Neuron (in vitro differentiated cells): ENCODE data around the gene PAPSS2.
A peak's percentile ranks its signal among the peaks of the same experiment; 100 is the strongest.

ENCODE experiments used
- H2AFZ ChIP-seq: one replicate; pipeline ENCODE4 v1.6.1; 2013; ENCODE audit warnings: low read depth, mild to moderate bottlenecking, inconsistent platforms, low read length, moderate library complexity
- H3K27me3 ChIP-seq: one replicate; pipeline ENCODE4 v1.6.1; 2013; ENCODE audit warnings: low read length; ENCODE audit not compliant: insufficient read depth
- H3K36me3 ChIP-seq: one replicate; pipeline ENCODE4 v1.6.1; 2013; ENCODE audit warnings: low read length; ENCODE audit not compliant: insufficient read depth
- H3K4me1 ChIP-seq: one replicate; pipeline ENCODE4 v1.6.1; 2013; ENCODE audit warnings: low read length; ENCODE audit not compliant: insufficient read depth
- H3K4me3 ChIP-seq: 2 replicates; pipeline ENCODE4 v1.5.1; 2013; ENCODE audit warnings: mild to moderate bottlenecking, low read length, moderate library complexity
- H3K9me3 ChIP-seq: one replicate; pipeline ENCODE4 v1.6.1; 2013; ENCODE audit warnings: low read length

Gene PAPSS2

GRCh38 chr10:87650838-87651589, 8.7 kb upstream of the PAPSS2 start:
- Histone ChIP-seq H3K4me3 (no peak overlapping the region), H2AFZ (no peak overlapping the region)

GRCh38 chr10:87651801-87652200, 7.9 kb upstream of the PAPSS2 start:
- no peak overlapping the region for H3K4me3 ChIP-seq
- no peaks in the 10 kb centered on the region for H3K36me3 ChIP-seq
- no peaks in the 10 kb centered on the region for H3K27me3 ChIP-seq

More at GRCh38 chr10:87650838-87651589, 8.7 kb upstream of the PAPSS2 start:
- H3K36me3 ChIP-seq = no peaks in the 10 kb centered on the region
- H3K27me3 ChIP-seq = no peaks in the 10 kb centered on the region
- no peaks in the 10 kb centered on the region for H3K4me1 ChIP-seq
- no peaks in the 10 kb centered on the region for H3K9me3 ChIP-seq

GRCh38 chr10:87652261-87652660, 7.4 kb upstream of the PAPSS2 start:
- Histone ChIP-seq H3K4me3 (no peak overlapping the region), H3K36me3 (no peaks in the 10 kb centered on the region), H3K4me1 (no peaks in the 10 kb centered on the region), H2AFZ (no peak overlapping the region), H3K9me3 (no peaks in the 10 kb centered on the region), H3K27me3 (no peaks in the 10 kb centered on the region)

More at GRCh38 chr10:87651801-87652200, 7.9 kb upstream of the PAPSS2 start:
- Histone ChIP-seq H2AFZ (no peak overlapping the region), H3K9me3 (no peaks in the 10 kb centered on the region), H3K4me1 (no peaks in the 10 kb centered on the region)

GRCh38 chr10:87654212-87654611, 5.5 kb upstream of the PAPSS2 start:
- Histone ChIP-seq H3K36me3 (no peaks in the 10 kb centered on the region), H3K4me3 (no peak overlapping the region), H3K4me1 (no peaks in the 10 kb centered on the region), H3K27me3 (peaks cover 11% of the 10 kb centered on the region), H2AFZ (no peak overlapping the region), H3K9me3 (no peaks in the 10 kb centered on the region)

GRCh38 chr10:87656431-87657072, 3.1 kb upstream of the PAPSS2 start:
- H3K36me3 ChIP-seq = no peaks in the 10 kb centered on the region
- H3K4me3 ChIP-seq = no peak overlapping the region
- H3K9me3 ChIP-seq = no peaks in the 10 kb centered on the region
- peaks cover 5% of the 10 kb centered on the region for H3K4me1 ChIP-seq
- H2AFZ ChIP-seq = no peak overlapping the region
- H3K27me3 ChIP-seq = peaks cover 26% of the 10 kb centered on the region

- Histone ChIP-seq H3K4me3 (no peak overlapping the region), H3K36me3 (no peaks in the 10 kb centered on the region), H3K27me3 (peaks cover 30% of the 10 kb centered on the region), H2AFZ (no peak overlapping the region), H3K4me1 (peaks cover 5% of the 10 kb centered on the region), H3K9me3 (no peaks in the 10 kb centered on the region)
Measured at GRCh38 chr10:87657371-87657770, 2.3 kb upstream of the PAPSS2 start.

GRCh38 chr10:87658321-87658795, 1.3 kb upstream of the PAPSS2 start:
- H3K4me3 ChIP-seq = no peak overlapping the region
- no peaks in the 10 kb centered on the region for H3K9me3 ChIP-seq
- peaks cover 30% of the 10 kb centered on the region for H3K27me3 ChIP-seq
- no peaks in the 10 kb centered on the region for H3K36me3 ChIP-seq
- H3K4me1 ChIP-seq = peaks cover 5% of the 10 kb centered on the region
- no peak overlapping the region for H2AFZ ChIP-seq

GRCh38 chr10:87658858-87659555, 671 bp upstream of the PAPSS2 start:
- Histone ChIP-seq H3K4me1 (peaks cover 5% of the 10 kb centered on the region), H3K4me3 (peak overlapping the region; percentile 50), H3K9me3 (no peaks in the 10 kb centered on the region), H2AFZ (no peak overlapping the region), H3K36me3 (no peaks in the 10 kb centered on the region), H3K27me3 (peaks cover 30% of the 10 kb centered on the region)

- Histone ChIP-seq H3K9me3 (no peaks in the 10 kb centered on the region), H3K27me3 (peaks cover 30% of the 10 kb centered on the region), H3K36me3 (no peaks in the 10 kb centered on the region), H3K4me1 (peaks cover 5% of the 10 kb centered on the region), H2AFZ (peak overlapping the region; percentile 81), H3K4me3 (peak overlapping the region; percentile 50)
Measured at GRCh38 chr10:87660484-87661133, 931 bp downstream of the PAPSS2 start.

GRCh38 chr10:87661861-87662785, 2.4 kb downstream of the PAPSS2 start:
- Histone ChIP-seq H3K9me3 (no peaks in the 10 kb centered on the region), H3K4me3 (no peak overlapping the region), H3K36me3 (no peaks in the 10 kb centered on the region), H3K4me1 (peaks cover 5% of the 10 kb centered on the region), H2AFZ (no peak overlapping the region), H3K27me3 (peaks cover 30% of the 10 kb centered on the region)

- peaks cover 5% of the 10 kb centered on the region for H3K4me1 ChIP-seq
- H3K4me3 ChIP-seq = no peak overlapping the region
- H3K36me3 ChIP-seq = no peaks in the 10 kb centered on the region
- no peak overlapping the region for H2AFZ ChIP-seq
- H3K27me3 ChIP-seq = peaks cover 18% of the 10 kb centered on the region
- H3K9me3 ChIP-seq = no peaks in the 10 kb centered on the region
Measured at GRCh38 chr10:87664276-87664701, 4.6 kb downstream of the PAPSS2 start.

GRCh38 chr10:87667493-87667892, 7.8 kb downstream of the PAPSS2 start:
- H3K27me3 ChIP-seq = no peaks in the 10 kb centered on the region
- H3K36me3 ChIP-seq = no peaks in the 10 kb centered on the region
- H3K4me3 ChIP-seq = no peak overlapping the region
- no peaks in the 10 kb centered on the region for H3K4me1 ChIP-seq
- no peak overlapping the region for H2AFZ ChIP-seq
- no peaks in the 10 kb centered on the region for H3K9me3 ChIP-seq
